HAP-1 (cell line): ENCODE data around the gene ITGA2.
"Not testable (repeated sequence)": the region's sequence is repeated elsewhere in the genome, so short reads cannot be mapped to it uniquely, and the experiment has no call there.

Experiments
- DNase-seq, 2 experiments: peaks; one replicate each; pipeline ENCODE4 v3.0.0-alpha.2; 2016 to 2020; ENCODE audit warnings: low spot score in 2 of 2
- H3K27me3 ChIP-seq: fragments of 250-450 bp; sonication (Bioruptor Pico); 2 replicates; pipeline ENCODE4 v1.5.1; 2020; ENCODE audit warnings: low read depth, mild to moderate bottlenecking, moderate library complexity
- H3K36me3 ChIP-seq: fragments of 250-450 bp; sonication (Bioruptor Pico); replicated peaks from 2 replicates; pipeline ENCODE4 v1.5.1; 2020; ENCODE audit warnings: mild to moderate bottlenecking
- H3K4me1 ChIP-seq: fragments of 250-450 bp; sonication (Bioruptor Pico); 2 replicates; pipeline ENCODE4 v1.5.1; 2020; ENCODE audit warnings: mild to moderate bottlenecking
- H3K4me3 ChIP-seq: fragments of 250-450 bp; sonication (Bioruptor Pico); 2 replicates; pipeline ENCODE4 v1.5.1; 2020; ENCODE audit warnings: mild to moderate bottlenecking, moderate library complexity
- H3K9me3 ChIP-seq: fragments of 250-450 bp; sonication (Bioruptor Pico); 2 replicates; pipeline ENCODE4 v1.5.1; 2020; ENCODE audit warnings: mild to moderate bottlenecking, moderate library complexity
- in situ Hi-C: fragments of 300-500 bp; cut with MboI; formaldehyde crosslinking; loops from 3 replicates; pipeline ENCODE4 v1.14.3; 2020; ENCODE audit warnings: low sequenced_read_pairs, inconsistent platforms, mixed read lengths

ITGA2 gene

GRCh38 chr5:52976157-52976556 is 13.0 kb upstream of the ITGA2 start:
- H3K4me3 ChIP-seq, H3K4me1 ChIP-seq, in situ Hi-C loops, H3K36me3 ChIP-seq, H3K27me3 ChIP-seq, DNase-seq, H3K9me3 ChIP-seq: not testable (repeated sequence)

GRCh38 chr5:52977264-52977897 is 11.8 kb upstream of the ITGA2 start:
- Histone ChIP-seq H3K27me3 (no peaks in the 10 kb centered on the region; the same call in 1 of the 2 replicates), H3K36me3 (no peaks in the 10 kb centered on the region), H3K4me1 (no peaks in the 10 kb centered on the region), H3K4me3 (no peak overlapping the region), H3K9me3 (no peaks in the 10 kb centered on the region)
- no peak for DNase-seq
- in situ Hi-C loops, result no loop called here

GRCh38 chr5:52981507-52981906 is 7.6 kb upstream of the ITGA2 start:
- no peak for DNase-seq
- Histone ChIP-seq H3K9me3 (no peaks in the 10 kb centered on the region), H3K36me3 (no peaks in the 10 kb centered on the region), H3K4me3 (no peak overlapping the region), H3K4me1 (no peaks in the 10 kb centered on the region), H3K27me3 (peaks cover 2% of the 10 kb centered on the region; the same call in 1 of the 2 replicates)
- in situ Hi-C loops, result no loop called here

GRCh38 chr5:52983731-52984636 is 5.2 kb upstream of the ITGA2 start:
- Histone ChIP-seq H3K4me3 (no peak overlapping the region), H3K9me3 (no peaks in the 10 kb centered on the region), H3K36me3 (no peaks in the 10 kb centered on the region), H3K27me3 (peaks cover 2% of the 10 kb centered on the region; the same call in 1 of the 2 replicates), H3K4me1 (peaks cover 4% of the 10 kb centered on the region)
- in situ Hi-C loops, result no loop called here
- DNase-seq, result no peak

GRCh38 chr5:52985306-52985705 is 3.8 kb upstream of the ITGA2 start:
- in situ Hi-C loops, result no loop called here

GRCh38 chr5:52987711-52988331 is 1.3 kb upstream of the ITGA2 start:
- H3K4me1 ChIP-seq, result peaks cover 4% of the 10 kb centered on the region
- H3K4me3 ChIP-seq, result no peak overlapping the region
- in situ Hi-C loops, result no loop called here
- no peaks in the 10 kb centered on the region for H3K36me3 ChIP-seq
- no peaks in the 10 kb centered on the region for H3K9me3 ChIP-seq
- DNase-seq, result no peak
- H3K27me3 ChIP-seq, result peaks cover 2% of the 10 kb centered on the region; the same call in 1 of the 2 replicates

More at GRCh38 chr5:52985306-52985705, 3.8 kb upstream of the ITGA2 start:
- no peaks in the 10 kb centered on the region for H3K9me3 ChIP-seq
- no peaks in the 10 kb centered on the region for H3K36me3 ChIP-seq
- H3K4me1 ChIP-seq, result peaks cover 4% of the 10 kb centered on the region
- DNase-seq, result no peak
- peaks cover 2% of the 10 kb centered on the region; the same call in 1 of the 2 replicates for H3K27me3 ChIP-seq
- H3K4me3 ChIP-seq, result no peak overlapping the region

- in situ Hi-C loops, result no loop called here
- H3K27me3 ChIP-seq, result no peaks in the 10 kb centered on the region
- peak overlapping the region; percentile 81 for H3K4me3 ChIP-seq
- no peaks in the 10 kb centered on the region for H3K9me3 ChIP-seq
- no peak for DNase-seq
- H3K4me1 ChIP-seq, result peaks cover 4% of the 10 kb centered on the region
- no peaks in the 10 kb centered on the region for H3K36me3 ChIP-seq
These were observed 672 bp upstream of the ITGA2 start for GRCh38 chr5:52988335-52989024.

GRCh38 chr5:52989781-52990527 is 802 bp downstream of the ITGA2 start:
- H3K4me1 ChIP-seq, result peaks cover 4% of the 10 kb centered on the region
- no peaks in the 10 kb centered on the region for H3K9me3 ChIP-seq
- DNase-seq, result peak; percentile 33 to 64
- H3K36me3 ChIP-seq, result no peaks in the 10 kb centered on the region
- no peaks in the 10 kb centered on the region for H3K27me3 ChIP-seq
- peak overlapping the region; percentile 81 for H3K4me3 ChIP-seq
- in situ Hi-C loops, result no loop called here

GRCh38 chr5:52990528-52990925 is 1.4 kb downstream of the ITGA2 start:
- in situ Hi-C loops, result no loop called here
- H3K27me3 ChIP-seq, result no peaks in the 10 kb centered on the region
- H3K4me1 ChIP-seq, result peaks cover 4% of the 10 kb centered on the region
- DNase-seq, result no peak
- H3K4me3 ChIP-seq, result peak overlapping the region; percentile 81
- H3K36me3 ChIP-seq, result no peaks in the 10 kb centered on the region
- no peaks in the 10 kb centered on the region for H3K9me3 ChIP-seq

GRCh38 chr5:52993367-52993766 is 4.2 kb downstream of the ITGA2 start:
- in situ Hi-C loops, result no loop called here
- no peaks in the 10 kb centered on the region for H3K27me3 ChIP-seq
- no peak for DNase-seq
- no peak overlapping the region for H3K4me3 ChIP-seq
- H3K4me1 ChIP-seq, result peaks cover 19% of the 10 kb centered on the region
- H3K9me3 ChIP-seq, result no peaks in the 10 kb centered on the region
- no peaks in the 10 kb centered on the region for H3K36me3 ChIP-seq

- Histone ChIP-seq H3K9me3 (no peaks in the 10 kb centered on the region), H3K4me3 (no peak overlapping the region), H3K36me3 (no peaks in the 10 kb centered on the region), H3K4me1 (peaks cover 19% of the 10 kb centered on the region), H3K27me3 (no peaks in the 10 kb centered on the region)
- in situ Hi-C loops, result no loop called here
- no peak for DNase-seq
These were observed 5.1 kb downstream of the ITGA2 start for GRCh38 chr5:52994266-52994665.

- Histone ChIP-seq H3K4me1 (peaks cover 19% of the 10 kb centered on the region), H3K4me3 (no peak overlapping the region), H3K9me3 (no peaks in the 10 kb centered on the region), H3K27me3 (no peaks in the 10 kb centered on the region), H3K36me3 (no peaks in the 10 kb centered on the region)
- in situ Hi-C loops, result no loop called here
- no peak for DNase-seq
These were observed 5.9 kb downstream of the ITGA2 start for GRCh38 chr5:52995095-52995494.

GRCh38 chr5:52995914-52996313 is 6.8 kb downstream of the ITGA2 start:
- no peak overlapping the region for H3K4me3 ChIP-seq
- H3K4me1 ChIP-seq, result peaks cover 19% of the 10 kb centered on the region
- no peaks in the 10 kb centered on the region for H3K27me3 ChIP-seq
- DNase-seq, result no peak
- H3K36me3 ChIP-seq, result no peaks in the 10 kb centered on the region
- in situ Hi-C loops, result no loop called here
- no peaks in the 10 kb centered on the region for H3K9me3 ChIP-seq
